Measurements from ENCODE around the gene PIP5K1C.
A peak's percentile ranks its signal among the peaks of the same experiment; 100 is the strongest.

PIP5K1C gene

GRCh38 chr19:3606690-3607289 is 93.5 kb downstream of the PIP5K1C start, which contains the start of gene TBXA2R:
TBXA2R (minus strand) TSS chr19:3606875; CDS start chr19:3600634, 6,241 bp downstream.
- Histone ChIP-seq H3K4me3 (peak within 1 kb of the TSS; percentile 8 to 41 (median 34)), H3K27ac (peak within 1 kb of the TSS in 18 of 21 experiments; percentile 36 to 84 (median 65))

DNA sequence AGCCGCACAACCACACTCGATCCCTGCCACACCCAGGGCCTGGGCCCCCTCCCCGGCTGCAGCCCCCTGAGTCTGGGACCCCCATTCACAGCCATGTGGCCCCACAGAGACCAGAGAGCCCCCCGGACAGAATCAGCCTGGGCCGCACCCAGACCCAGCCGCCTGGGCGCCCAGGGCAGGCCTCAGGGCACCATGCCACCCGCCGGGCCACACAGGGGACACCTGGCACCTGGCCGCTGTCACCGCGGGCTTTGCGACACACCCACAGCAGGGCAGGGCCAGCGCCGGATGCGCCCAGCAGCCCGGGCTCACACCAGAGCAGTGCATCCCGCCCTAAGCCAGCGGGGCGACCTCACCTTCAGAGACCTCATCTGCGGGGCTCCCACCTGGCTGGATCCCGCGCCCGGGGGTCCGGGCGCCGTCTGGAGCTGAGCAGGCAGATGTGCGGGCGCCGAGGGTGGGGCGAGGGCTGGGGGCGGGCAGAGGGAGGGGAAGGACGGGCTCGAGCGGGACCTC is 94.0 kb downstream of the PIP5K1C start:
- peak overlapping the region; percentile 8 to 41 (median 34) for H3K4me3 ChIP-seq
- peak overlapping the region in 16 of 21 experiments; percentile 36 to 84 (median 65) for H3K27ac ChIP-seq

DNA sequence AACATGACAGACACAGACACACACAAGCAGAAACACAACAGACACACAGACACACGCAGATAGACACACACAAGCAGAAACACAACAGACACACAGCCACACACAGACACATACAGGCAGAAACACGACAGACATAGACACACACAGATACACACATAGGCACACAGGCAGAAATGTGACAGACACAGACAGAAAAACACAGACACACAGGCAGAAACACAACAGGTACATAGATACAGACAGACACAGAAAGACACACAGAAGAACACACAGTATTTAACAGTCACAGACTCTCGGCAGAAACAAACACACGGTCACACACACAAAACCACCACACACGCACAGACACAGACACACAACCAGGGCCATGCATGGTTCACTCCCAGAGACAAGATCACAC is 94.5 kb downstream of the PIP5K1C start:
- peak overlapping the region in 2 of 21 experiments; percentile 65 for H3K27ac ChIP-seq

GRCh38 chr19:3605361-3605760 is 94.9 kb downstream of the PIP5K1C start:
- H3K4me3 ChIP-seq, result no peak overlapping the region
- no peak overlapping the region for H3K27ac ChIP-seq

More for the DNA sequence above, 94.5 kb downstream of the PIP5K1C start:
- peak overlapping the region; percentile 8 to 41 (median 34) for H3K4me3 ChIP-seq

GRCh38 chr19:3604987-3605343 is 95.3 kb downstream of the PIP5K1C start:
- H3K4me3 ChIP-seq, result no peak overlapping the region
- H3K27ac ChIP-seq, result peak overlapping the region in 1 of 21 experiments; percentile 42

DNA sequence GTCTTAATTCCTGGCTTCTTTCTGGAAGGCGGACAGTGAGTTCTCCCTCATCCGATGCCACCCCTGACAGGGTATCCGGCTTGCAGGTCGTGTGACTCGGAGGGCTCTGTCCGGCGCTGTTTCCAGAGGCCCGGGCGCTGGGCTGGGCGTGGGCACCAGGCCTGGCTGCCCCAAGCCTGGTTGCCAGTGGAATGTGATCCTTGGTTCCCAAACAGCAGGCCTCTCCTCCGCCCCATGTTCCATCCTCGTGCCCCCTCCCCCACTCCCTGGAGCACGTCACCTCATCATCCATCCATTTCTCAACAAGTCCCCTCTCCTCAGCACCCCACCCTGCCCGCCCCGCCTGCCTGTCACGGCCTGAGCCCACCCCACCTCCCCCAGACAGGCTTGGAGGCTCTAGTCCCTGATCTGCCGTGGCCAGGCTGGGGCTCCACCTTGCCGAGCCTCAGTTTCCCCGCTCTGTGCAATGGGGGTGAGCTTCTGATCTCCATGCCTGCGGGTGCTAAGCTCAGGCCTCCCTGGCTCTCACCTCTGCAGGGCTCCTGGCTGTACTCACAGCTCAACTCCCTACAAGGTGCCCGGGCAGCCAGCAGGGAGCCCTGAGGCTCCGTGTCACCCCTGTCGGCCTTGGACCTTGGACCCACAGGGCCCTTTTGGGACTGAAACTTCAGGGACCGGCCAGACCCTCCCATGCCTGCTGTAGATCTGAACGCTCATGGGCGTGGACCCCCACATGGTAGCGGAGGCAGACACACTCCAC is 95.9 kb downstream of the PIP5K1C start:
- H3K4me3 ChIP-seq, result no peak overlapping the region

GRCh38 chr19:3603121-3603811 is 97.0 kb downstream of the PIP5K1C start:
- H3K4me3 ChIP-seq, result no peak overlapping the region
- peak overlapping the region in 1 of 21 experiments; percentile 15 for H3K27ac ChIP-seq

More for the DNA sequence above, 95.9 kb downstream of the PIP5K1C start:
- H3K27ac ChIP-seq, result peak overlapping the region in 2 of 21 experiments; percentile 5 to 42

DNA sequence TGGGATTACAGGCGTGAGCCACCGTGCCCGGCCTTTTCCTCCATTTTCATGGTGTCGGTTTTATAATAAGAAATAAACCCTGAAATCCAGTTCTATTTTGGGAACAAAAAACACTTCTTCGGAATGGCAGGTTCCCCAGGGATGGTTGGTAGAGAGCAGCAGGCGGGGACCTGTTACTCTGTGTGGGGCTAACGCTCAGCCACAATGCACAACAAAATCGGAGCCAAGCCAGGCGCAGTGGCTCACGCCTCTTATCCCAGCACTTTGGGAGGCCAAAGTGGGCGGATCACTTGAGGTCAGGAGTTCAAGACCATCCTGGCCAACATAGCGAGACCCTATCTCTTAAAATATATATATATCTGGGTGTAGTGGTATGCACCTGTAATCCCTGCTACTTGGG is 99.2 kb downstream of the PIP5K1C start:
- no peak overlapping the region for H3K4me3 ChIP-seq
- H3K27ac ChIP-seq, result no peak overlapping the region

GRCh38 chr19:3599776-3600187 is 100.5 kb downstream of the PIP5K1C start:
- Histone ChIP-seq H3K4me3 (no peak overlapping the region), H3K27ac (no peak overlapping the region)

GRCh38 chr19:3595521-3596061 is 104.7 kb downstream of the PIP5K1C start:
- Histone ChIP-seq H3K27ac (no peak overlapping the region), H3K4me3 (no peak overlapping the region)

GRCh38 chr19:3593156-3593555 is 107.1 kb downstream of the PIP5K1C start:
- H3K27ac ChIP-seq, result no peak overlapping the region
- no peak overlapping the region for H3K4me3 ChIP-seq

DNA sequence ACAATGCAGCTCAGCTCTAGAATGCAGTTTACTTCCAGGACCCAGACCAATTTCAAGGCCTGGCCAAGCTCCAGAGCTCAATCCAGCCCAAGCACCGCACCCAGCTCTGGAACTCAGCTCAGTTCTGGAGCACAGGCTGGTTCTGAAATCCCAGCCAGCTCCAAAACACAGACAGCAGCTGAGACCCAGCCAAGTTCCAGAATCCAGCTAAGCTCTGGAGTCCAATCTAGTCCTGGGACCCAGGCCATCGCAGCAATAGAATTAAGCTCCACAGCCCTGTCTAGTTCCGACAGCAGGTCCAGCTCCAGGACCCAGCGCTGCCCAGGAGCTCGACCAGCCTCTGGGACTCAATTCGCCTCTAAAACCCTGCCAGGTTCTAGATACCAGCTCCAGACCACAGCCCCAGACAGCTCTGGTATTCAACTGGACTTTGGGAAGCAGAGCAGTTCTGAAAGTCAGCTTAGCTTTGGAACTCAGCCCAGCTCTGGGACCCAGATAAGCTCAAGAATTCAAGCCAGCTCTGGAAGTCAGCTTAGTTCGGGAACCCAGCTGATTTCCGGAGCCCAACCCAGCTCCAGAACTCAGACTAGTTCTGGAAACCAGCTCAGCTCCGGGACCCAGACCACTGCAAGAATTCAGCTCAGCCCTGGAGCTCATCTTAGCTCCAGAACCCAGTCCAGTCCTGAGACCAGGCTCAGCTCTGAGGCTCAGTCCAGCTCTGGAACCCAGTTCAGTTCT is 108.2 kb downstream of the PIP5K1C start:
- Histone ChIP-seq H3K4me3 (no peak overlapping the region), H3K27ac (no peak overlapping the region)

DNA sequence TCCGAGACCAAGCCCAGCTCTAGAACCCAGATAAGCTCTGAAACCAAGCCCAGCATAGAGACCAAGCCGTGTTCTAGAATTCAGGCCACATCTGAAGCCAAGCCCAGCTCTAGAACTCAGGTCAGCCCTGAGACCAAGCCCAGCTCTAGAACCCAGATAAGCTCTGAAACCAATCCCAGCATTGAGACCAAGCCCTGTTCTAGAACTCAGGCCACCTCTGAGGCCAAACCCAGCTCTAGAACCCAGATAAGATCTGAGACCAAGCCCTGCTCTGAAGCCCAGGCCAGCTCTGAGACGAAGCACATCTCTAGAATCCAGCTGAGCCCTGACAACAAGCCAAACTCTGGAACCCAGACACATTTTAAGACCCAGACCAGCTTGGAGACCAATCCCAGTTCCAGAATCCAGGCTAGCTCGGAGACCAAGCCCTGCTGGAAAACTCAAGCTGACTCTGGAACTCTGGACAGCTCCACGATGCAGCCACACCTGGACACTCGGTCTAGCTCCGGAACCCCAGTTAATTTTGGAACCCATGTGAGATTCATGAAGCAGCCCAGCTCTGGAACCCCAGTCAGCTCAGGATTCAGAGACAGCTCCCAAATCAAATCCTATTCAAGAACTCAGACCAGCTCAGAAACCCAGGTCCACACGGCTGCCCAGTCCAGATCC is 109.1 kb downstream of the PIP5K1C start:
- H3K27ac ChIP-seq, result no peak overlapping the region
- no peak overlapping the region for H3K4me3 ChIP-seq

DNA sequence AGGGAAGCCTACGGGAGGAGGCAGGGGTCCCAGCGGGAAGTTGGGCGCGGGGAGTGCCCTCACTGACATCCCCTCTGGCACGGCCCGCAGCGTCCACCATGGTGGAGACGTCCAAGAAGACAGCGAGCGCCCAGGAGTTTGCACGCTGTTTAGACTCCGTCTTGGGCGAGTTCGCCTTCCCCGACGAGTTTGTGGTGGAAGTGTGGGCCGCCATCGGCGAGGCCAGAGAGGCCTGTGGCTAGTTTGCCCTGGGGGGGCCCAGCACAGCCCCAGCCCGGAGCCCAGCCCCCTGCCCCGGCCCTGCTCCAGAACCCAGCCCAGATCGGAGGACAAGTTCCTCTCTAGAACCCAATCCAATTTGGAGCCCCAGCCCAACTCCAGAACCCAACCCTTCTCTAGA is 110.3 kb downstream of the PIP5K1C start:
- Histone ChIP-seq H3K27ac (no peak overlapping the region), H3K4me3 (no peak overlapping the region)

DNA sequence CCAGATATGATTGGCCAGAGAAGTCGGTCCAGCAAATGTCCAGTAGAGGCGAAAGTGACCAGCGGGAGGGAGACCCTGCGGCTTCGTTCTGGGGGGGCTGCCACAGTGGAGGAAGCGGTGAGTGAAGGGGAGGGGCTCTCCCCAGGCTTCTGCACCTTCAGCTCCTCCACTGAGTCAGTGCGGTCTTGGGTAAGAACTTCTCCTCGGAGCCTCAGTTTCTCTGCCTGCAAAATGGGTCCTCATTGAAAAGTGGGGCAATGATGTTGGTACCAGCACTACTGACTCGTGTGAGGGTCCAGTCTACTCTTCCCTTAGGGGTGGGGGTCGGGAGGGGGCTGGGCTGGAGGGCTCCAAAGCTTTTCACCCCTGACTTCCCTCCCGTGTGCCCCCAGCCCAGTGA is 110.8 kb downstream of the PIP5K1C start:
- no peak overlapping the region for H3K27ac ChIP-seq

GRCh38 chr19:3586707-3587346 is 113.4 kb downstream of the PIP5K1C start:
- no peak overlapping the region for H3K4me3 ChIP-seq
- no peak overlapping the region for H3K27ac ChIP-seq

More for the DNA sequence above, 110.8 kb downstream of the PIP5K1C start:
- no peak overlapping the region for H3K4me3 ChIP-seq

DNA sequence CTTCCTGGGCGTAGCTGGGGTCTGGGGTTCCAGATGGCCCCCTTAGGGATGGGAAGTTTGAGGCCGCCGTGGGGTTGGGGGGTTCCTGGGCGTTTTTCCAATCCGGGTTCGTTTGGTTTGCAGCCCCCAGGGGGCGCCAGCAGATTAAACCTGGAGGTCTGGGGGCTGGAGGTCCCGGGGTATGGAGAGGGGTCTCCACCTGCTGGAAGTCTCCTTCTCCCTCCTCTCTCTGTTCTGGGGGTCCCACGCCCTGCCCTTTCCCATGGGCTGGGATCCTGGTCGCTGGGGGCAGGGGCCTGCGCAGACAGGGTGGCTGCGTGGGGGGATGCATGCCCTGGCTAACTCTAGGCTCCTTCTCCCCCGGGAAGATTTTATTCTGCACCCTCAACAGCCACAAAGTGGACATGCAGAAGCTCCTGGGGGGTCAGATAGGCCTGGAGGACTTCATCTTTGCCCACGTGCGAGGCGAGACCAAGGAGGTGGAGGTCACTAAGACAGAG is 114.1 kb downstream of the PIP5K1C start:
- peak overlapping the region in 4 of 7 experiments; percentile 8 to 30 (median 22) for H3K4me3 ChIP-seq
- no peak overlapping the region for H3K27ac ChIP-seq
